ENCODE measurements around the gene MEX3A.
"Not testable (repeated sequence)": the region's sequence is repeated elsewhere in the genome, so short reads cannot be mapped to it uniquely, and the experiment has no call there.

The MEX3A gene

DNA sequence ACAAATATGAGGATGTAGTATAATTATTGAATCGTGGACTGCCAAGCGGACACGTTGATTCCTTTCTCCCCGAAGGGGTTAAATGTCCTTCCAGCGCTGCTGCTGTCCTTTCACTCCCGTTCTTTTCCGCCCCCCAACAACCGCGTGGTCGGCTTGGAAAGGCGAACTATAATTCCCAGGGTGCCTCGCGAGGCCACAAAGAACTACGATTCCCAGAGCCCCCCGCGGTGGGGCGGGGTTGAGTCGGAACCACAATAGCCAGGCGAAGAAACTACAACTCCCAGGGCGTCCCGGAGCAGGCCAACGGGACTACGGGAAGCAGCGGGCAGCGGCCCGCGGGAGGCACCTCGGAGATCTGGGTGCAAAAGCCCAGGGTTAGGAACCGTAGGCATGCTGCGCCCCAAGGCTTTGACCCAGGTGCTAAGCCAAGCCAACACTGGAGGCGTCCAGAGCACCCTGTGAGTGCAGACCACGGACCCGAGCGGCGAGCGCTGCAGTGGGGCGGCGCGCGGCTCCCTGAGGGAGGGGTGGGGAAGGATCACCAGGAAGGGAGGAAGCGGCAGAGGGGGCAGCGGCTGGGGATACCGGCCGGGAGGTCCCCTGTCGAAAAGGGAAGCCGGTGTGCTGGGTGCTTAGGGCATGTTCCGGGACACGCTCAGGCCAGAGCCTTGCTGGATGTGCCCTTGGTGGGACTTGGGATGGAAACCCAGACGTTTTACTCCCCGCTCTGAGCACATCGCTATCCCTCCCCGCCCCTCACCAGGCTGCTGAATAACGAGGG lies 27.6 kb downstream of the MEX3A start, which contains the start of gene LAMTOR2:
Gene LAMTOR2, plus strand, starts transcription at position 283 of the 781 bp plus-strand sequence. Its CDS starts 108 bp downstream, at position 391.
- DNase-seq = peak; percentile 100

- peak; percentile 100 for DNase-seq
These were observed 28.3 kb downstream of the MEX3A start, which contains the start of gene UBQLN4 for GRCh38 chr1:156053768-156054499. TSS of gene UBQLN4 (minus strand) at chr1:156053798. CDS start at chr1:156053701, 97 bp downstream.

- peak; percentile 89 for DNase-seq
These were observed 29.1 kb downstream of the MEX3A start for GRCh38 chr1:156052862-156053767.

- DNase-seq = no peak
These were observed 31.1 kb downstream of the MEX3A start for GRCh38 chr1:156051011-156051725.

DNA sequence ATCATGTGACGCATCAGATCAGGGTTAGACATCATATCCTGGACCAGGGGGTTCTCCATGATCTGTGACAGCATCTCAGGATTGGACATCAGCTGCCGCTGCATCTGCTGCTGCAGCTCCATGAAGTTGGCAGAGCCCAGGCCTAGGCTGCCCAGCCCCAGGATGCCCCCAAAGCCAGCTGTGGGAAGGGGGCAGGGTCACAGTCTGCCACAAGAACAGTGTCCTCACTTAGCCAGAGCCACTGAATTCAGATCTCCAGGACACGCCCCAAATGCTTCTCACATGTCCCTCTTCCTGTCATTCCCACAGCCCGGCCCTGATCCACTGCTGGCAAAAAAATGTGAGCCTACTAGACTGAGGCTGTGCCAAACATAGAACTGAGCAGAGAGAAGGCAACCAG lies 31.9 kb downstream of the MEX3A start:
- no peak for DNase-seq

- no peak for DNase-seq
These were observed 33.5 kb downstream of the MEX3A start for GRCh38 chr1:156048663-156049258.

DNA sequence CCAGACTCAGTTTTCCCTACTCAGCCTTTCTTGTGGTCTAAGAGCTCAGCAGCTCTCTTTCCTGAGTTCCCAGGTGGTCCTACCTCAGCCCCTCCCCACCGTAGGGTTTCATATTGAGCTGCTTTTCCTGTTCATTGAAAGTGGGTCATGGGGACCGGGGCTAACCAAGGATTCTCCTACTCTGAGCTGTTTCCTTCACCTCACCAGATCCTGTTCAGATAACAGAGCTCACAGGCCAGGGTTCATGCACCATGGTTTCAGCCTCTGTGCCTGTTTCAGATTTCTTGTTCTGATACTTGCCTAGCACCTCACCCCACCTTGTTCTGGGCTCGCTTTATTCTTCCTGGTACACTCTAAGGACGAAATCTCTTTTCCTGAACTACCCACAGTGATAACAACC lies 37.2 kb downstream of the MEX3A start:
- DNase-seq = no peak

DNA sequence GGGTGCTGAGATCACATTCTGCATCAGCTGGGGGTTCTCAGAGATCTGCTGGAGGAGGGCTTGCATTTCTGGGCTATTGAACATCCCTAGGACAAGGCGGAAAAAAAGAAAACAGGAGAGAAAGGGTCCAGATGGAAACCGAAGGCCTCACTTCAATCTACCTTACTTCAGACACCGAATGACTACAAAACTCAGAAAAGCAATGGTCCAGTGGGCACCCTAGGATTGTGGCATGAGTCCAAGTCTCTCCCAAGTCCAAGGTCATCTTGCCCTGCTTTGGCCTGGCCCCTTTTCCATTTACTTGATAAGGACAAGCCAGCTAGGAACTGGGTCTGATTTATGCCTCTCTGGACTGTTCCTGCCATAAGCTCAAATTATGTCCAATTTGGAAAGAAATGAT lies 39.4 kb downstream of the MEX3A start:
- no peak for DNase-seq

GRCh38 chr1:156034991-156035390 lies 47.3 kb downstream of the MEX3A start:
- not testable (repeated sequence) for DNase-seq

- DNase-seq = no peak
These were observed 49.3 kb downstream of the MEX3A start for GRCh38 chr1:156033011-156033410.

DNA sequence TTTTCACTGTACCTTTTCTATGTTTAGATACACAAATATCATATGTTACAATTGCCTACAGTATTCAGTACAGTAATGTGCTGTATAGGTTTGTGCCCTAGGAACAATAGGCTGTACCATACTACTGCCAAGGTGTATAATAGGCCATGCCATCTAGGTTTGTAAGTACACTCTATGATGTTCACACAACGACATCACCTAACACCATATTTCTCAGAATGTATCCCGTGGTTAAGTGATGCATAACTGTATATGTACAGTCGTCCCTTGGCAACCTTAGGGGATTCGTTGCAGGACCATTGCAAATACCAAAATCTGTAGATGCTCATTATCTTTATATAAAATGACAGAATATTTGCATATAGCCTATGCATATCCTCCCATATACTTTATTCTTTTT lies 55.7 kb downstream of the MEX3A start:
- no peak for DNase-seq

- peak; percentile 50 for DNase-seq
These were observed 56.4 kb downstream of the MEX3A start for GRCh38 chr1:156025876-156026275.

GRCh38 chr1:156024801-156025200 lies 57.5 kb downstream of the MEX3A start:
- no peak for DNase-seq

Data from NCI-H345 (cell line).